ENCODE measurements around the gene MCTP1.

GRCh38 chr5:94872526-94872925 is 412.4 kb downstream of the MCTP1 start:
- TF ChIP-seq, protein P1, sequence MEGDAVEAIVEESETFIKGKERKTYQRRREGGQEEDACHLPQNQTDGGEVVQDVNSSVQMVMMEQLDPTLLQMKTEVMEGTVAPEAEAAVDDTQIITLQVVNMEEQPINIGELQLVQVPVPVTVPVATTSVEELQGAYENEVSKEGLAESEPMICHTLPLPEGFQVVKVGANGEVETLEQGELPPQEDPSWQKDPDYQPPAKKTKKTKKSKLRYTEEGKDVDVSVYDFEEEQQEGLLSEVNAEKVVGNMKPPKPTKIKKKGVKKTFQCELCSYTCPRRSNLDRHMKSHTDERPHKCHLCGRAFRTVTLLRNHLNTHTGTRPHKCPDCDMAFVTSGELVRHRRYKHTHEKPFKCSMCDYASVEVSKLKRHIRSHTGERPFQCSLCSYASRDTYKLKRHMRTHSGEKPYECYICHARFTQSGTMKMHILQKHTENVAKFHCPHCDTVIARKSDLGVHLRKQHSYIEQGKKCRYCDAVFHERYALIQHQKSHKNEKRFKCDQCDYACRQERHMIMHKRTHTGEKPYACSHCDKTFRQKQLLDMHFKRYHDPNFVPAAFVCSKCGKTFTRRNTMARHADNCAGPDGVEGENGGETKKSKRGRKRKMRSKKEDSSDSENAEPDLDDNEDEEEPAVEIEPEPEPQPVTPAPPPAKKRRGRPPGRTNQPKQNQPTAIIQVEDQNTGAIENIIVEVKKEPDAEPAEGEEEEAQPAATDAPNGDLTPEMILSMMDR (IDR thresholded peaks at IDR 0.05), result no peak
- TF ChIP-seq POLR2A (IDR thresholded peaks at IDR 0.05), result no peak
- no peak for TF ChIP-seq EP300 (IDR thresholded peaks at IDR 0.05)

All from tibial nerve (tissue), 4 donors.